ENCODE results near the gene ZNF827. TPM values are rescaled to one million over a fixed set of nuclear protein-coding genes. Genes with fewer than 3 reads are reported as not detected.
A peak's percentile ranks its signal among the peaks of the same experiment; 100 is the strongest.

The ZNF827 gene
- total RNA-seq, 1 experiment from 2014 or later = 29.4 TPM

- Mint-ChIP-seq H3K4me1 (peaks cover 3 to 7% of the 10 kb centered on the region in 2 experiments), H3K9me3 (no peaks in the 10 kb centered on the region), H3K4me3 (no peak overlapping the region), H3K27me3 (ENCODE audit: low read depth) (no peaks in the 10 kb centered on the region), H3K36me3 (ENCODE audit: insufficient read depth in 1 of 3, low read depth in 3 of 3) (peaks cover 18 to 70% (median 53%) of the 10 kb centered on the region in 3 experiments; a peak in 6 of 7 replicates), H3K27ac (peak overlapping the region in 2 of 3 experiments; percentile 19 to 66; a peak in 1 of 7 replicates)
- H3K79me2 ChIP-seq (ENCODE audit: insufficient read depth, low read length) = no peaks in the 10 kb centered on the region
- no peaks in the 10 kb centered on the region for H3K9me3 ChIP-seq (ENCODE audit: control insufficient read depth, low read depth, low read length)
- no peak overlapping the region for H3K56ac ChIP-seq (ENCODE audit: insufficient read length, low read depth, low read length)
- H3K27me3 ChIP-seq (ENCODE audit: insufficient read depth, low read length) = no peaks in the 10 kb centered on the region
- no peak overlapping the region for H3T11ph ChIP-seq (ENCODE audit: low read length)
- H4K20me1 ChIP-seq (ENCODE audit: control insufficient read depth, insufficient read depth, insufficient read length) = peaks cover 3% of the 10 kb centered on the region
- H3K14ac ChIP-seq (ENCODE audit: insufficient read depth, low read length) = no peak overlapping the region
- no peak overlapping the region for H2BK15ac ChIP-seq (ENCODE audit: low read depth, low read length)
- no peak overlapping the region for H3K4ac ChIP-seq (ENCODE audit: low read depth, low read length)
- no peak overlapping the region for H2AK5ac ChIP-seq (ENCODE audit: insufficient read length, low read length)
- H4K91ac ChIP-seq (ENCODE audit: insufficient read length, low read depth, low read length) = no peak overlapping the region
- no peak overlapping the region for H2AFZ ChIP-seq (ENCODE audit: low read length)
- no peak overlapping the region for H3K27ac ChIP-seq (ENCODE audit: insufficient read length, low read depth, low read length)
- WGBS (ENCODE audit: extremely low coverage, insufficient read length, low lambda C conversion rate) = no CpG with 5 or more reads among the region's 6 CpGs
- H2BK12ac ChIP-seq (ENCODE audit: insufficient read length, low read depth, low read length) = no peak overlapping the region
- H2BK20ac ChIP-seq (ENCODE audit: low read depth, low read length, poor library complexity, severe bottlenecking) = no peak overlapping the region
- no peaks in the 10 kb centered on the region for H3K79me1 ChIP-seq (ENCODE audit: insufficient read depth, low read depth, low read length, poor library complexity, severe bottlenecking)
- H3K4me2 ChIP-seq (ENCODE audit: insufficient read depth, insufficient read length, low read length) = no peak overlapping the region
- H3K18ac ChIP-seq (ENCODE audit: insufficient read length, low read depth, low read length) = no peak overlapping the region
- TF ChIP-seq, protein P1, sequence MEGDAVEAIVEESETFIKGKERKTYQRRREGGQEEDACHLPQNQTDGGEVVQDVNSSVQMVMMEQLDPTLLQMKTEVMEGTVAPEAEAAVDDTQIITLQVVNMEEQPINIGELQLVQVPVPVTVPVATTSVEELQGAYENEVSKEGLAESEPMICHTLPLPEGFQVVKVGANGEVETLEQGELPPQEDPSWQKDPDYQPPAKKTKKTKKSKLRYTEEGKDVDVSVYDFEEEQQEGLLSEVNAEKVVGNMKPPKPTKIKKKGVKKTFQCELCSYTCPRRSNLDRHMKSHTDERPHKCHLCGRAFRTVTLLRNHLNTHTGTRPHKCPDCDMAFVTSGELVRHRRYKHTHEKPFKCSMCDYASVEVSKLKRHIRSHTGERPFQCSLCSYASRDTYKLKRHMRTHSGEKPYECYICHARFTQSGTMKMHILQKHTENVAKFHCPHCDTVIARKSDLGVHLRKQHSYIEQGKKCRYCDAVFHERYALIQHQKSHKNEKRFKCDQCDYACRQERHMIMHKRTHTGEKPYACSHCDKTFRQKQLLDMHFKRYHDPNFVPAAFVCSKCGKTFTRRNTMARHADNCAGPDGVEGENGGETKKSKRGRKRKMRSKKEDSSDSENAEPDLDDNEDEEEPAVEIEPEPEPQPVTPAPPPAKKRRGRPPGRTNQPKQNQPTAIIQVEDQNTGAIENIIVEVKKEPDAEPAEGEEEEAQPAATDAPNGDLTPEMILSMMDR (conservative IDR thresholded peaks at IDR 0.05) = no peak
- no peak overlapping the region for H4K8ac ChIP-seq (replicated peaks; ENCODE audit: insufficient read length, low read depth, low read length)
- H2BK120ac ChIP-seq (ENCODE audit: low read depth, low read length, poor library complexity, severe bottlenecking) = no peak overlapping the region
- H3K23ac ChIP-seq (ENCODE audit: insufficient read length, low read depth, low read length) = no peak overlapping the region
- H4K5ac ChIP-seq (ENCODE audit: insufficient read length, low read depth, low read length) = no peak overlapping the region
- no peak for DNase-seq
- H2BK5ac ChIP-seq (ENCODE audit: insufficient read length, low read length) = no peak overlapping the region
- no peaks in the 10 kb centered on the region for H3K23me2 ChIP-seq (ENCODE audit: insufficient read length, low read depth, low read length, poor library complexity, severe bottlenecking)
- no peak overlapping the region for H3K9ac ChIP-seq (ENCODE audit: extremely low read depth, insufficient read length, low read length)
- no peaks in the 10 kb centered on the region; the same call in 1 of the 2 replicates for H3K4me1 ChIP-seq (ENCODE audit: insufficient read depth, low read length)
Measured at GRCh38 chr4:145774473-145774872, 164.2 kb downstream of the ZNF827 start.

Data from H9 (cell line).